ENCODE results near the gene TRIP13.
"Not testable (repeated sequence)": the region's sequence is repeated elsewhere in the genome, so short reads cannot be mapped to it uniquely, and the experiment has no call there.

The TRIP13 gene

GRCh38 chr5:889075-889710 lies 3.5 kb upstream of the TRIP13 start:
- FAIRE-seq (no peak), DNase-seq (ENCODE audit: insufficient read length, low spot score) (no peak)

GRCh38 chr5:891117-891836 lies 1.4 kb upstream of the TRIP13 start:
- DNase-seq (ENCODE audit: insufficient read length, low spot score), result no peak
- no peak for FAIRE-seq

- DNase-seq (ENCODE audit: insufficient read length, low spot score) (peak; percentile 46), FAIRE-seq (no peak)
Observed at GRCh38 chr5:891837-892393, 769 bp upstream of the TRIP13 start.

GRCh38 chr5:893137-893506 lies 438 bp downstream of the TRIP13 start:
- no peak for FAIRE-seq

GRCh38 chr5:893711-894110 lies 1.0 kb downstream of the TRIP13 start:
- FAIRE-seq (no peak), DNase-seq (ENCODE audit: insufficient read length, low spot score) (no peak)

More at GRCh38 chr5:893137-893506, 438 bp downstream of the TRIP13 start:
- no peak for DNase-seq (ENCODE audit: insufficient read length, low spot score)

GRCh38 chr5:900781-901180 lies 8.1 kb downstream of the TRIP13 start:
- FAIRE-seq (no peak), DNase-seq (ENCODE audit: insufficient read length, low spot score) (no peak)

GRCh38 chr5:902129-902916 lies 9.6 kb downstream of the TRIP13 start:
- FAIRE-seq, result no peak
- DNase-seq (ENCODE audit: insufficient read length, low spot score), result no peak

- FAIRE-seq, result no peak
- no peak for DNase-seq (ENCODE audit: insufficient read length, low spot score)
Observed at GRCh38 chr5:903756-904096, 11.0 kb downstream of the TRIP13 start.

- FAIRE-seq (no peak), DNase-seq (ENCODE audit: insufficient read length, low spot score) (no peak)
Observed at GRCh38 chr5:905139-905642, 12.5 kb downstream of the TRIP13 start.

GRCh38 chr5:907366-907910 lies 14.8 kb downstream of the TRIP13 start:
- FAIRE-seq, result no peak
- no peak for DNase-seq (ENCODE audit: insufficient read length, low spot score)

GRCh38 chr5:908172-908571 lies 15.5 kb downstream of the TRIP13 start:
- FAIRE-seq (no peak), DNase-seq (ENCODE audit: insufficient read length, low spot score) (no peak)

- FAIRE-seq (no peak), DNase-seq (ENCODE audit: insufficient read length, low spot score) (no peak)
Observed at GRCh38 chr5:909086-909485, 16.4 kb downstream of the TRIP13 start.

GRCh38 chr5:909994-910768 lies 17.5 kb downstream of the TRIP13 start:
- no peak for FAIRE-seq
- no peak for DNase-seq (ENCODE audit: insufficient read length, low spot score)

- DNase-seq (ENCODE audit: insufficient read length, low spot score) (no peak), FAIRE-seq (no peak)
Observed at GRCh38 chr5:910769-911160, 18.1 kb downstream of the TRIP13 start.

GRCh38 chr5:911601-912000 lies 18.9 kb downstream of the TRIP13 start:
- DNase-seq (ENCODE audit: insufficient read length, low spot score), result no peak
- FAIRE-seq, result no peak

- DNase-seq (ENCODE audit: insufficient read length, low spot score), result no peak
- no peak for FAIRE-seq
Observed at GRCh38 chr5:912280-913091, 19.8 kb downstream of the TRIP13 start.

GRCh38 chr5:914174-914573 lies 21.5 kb downstream of the TRIP13 start:
- no peak for DNase-seq (ENCODE audit: insufficient read length, low spot score)
- no peak for FAIRE-seq

GRCh38 chr5:914612-915011 lies 21.9 kb downstream of the TRIP13 start:
- FAIRE-seq, result no peak
- no peak for DNase-seq (ENCODE audit: insufficient read length, low spot score)

- not testable (repeated sequence) for DNase-seq (ENCODE audit: insufficient read length, low spot score); FAIRE-seq
Observed at GRCh38 chr5:915346-915745, 22.7 kb downstream of the TRIP13 start.
